Measurements from ENCODE around the gene LRCOL1.

LRCOL1 gene

GRCh38 chr12:132610051-132610759 lies at the start of gene LRCOL1:
LRCOL1 (minus strand) TSS chr12:132610582; CDS start chr12:132606251, 4,331 bp downstream.
- no peak for DNase-seq

- no peak for DNase-seq
These were observed 49.7 kb upstream of the LRCOL1 start for GRCh38 chr12:132660052-132660451.

- DNase-seq, result no peak
These were observed 48.8 kb upstream of the LRCOL1 start for GRCh38 chr12:132659146-132659545.

DNA sequence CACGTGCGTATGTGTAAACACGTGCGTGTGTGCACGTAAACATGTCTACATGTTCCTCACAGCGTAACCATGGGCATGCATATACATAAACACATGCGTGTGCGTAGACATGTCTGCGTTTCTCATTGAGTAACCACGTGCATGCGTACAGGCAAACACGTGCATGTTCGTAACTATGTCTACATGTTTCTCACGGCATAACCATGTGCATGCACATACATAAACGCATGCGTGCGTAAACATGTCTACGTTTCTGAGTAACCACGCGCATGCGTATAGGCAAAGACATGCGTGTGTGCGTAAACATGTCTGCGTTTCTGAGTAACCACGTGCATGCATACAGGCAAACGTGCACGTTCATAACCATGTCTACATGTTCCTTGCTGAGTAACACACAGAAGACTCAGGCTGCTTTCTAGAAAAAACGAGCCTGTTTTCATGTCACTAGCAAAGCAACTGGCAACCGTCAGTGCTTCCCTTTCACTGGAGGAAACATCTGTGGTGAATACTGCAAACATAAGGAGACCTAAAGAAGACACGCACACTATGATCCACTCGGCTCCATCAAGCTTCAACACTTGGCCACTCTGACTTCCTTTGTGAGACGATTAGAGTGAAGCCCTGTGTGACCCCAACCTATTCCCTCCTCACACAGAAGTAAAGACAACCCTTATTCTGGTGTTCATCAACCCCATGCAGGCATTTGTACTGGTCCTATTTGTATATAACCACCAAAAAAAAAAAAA lies 47.9 kb upstream of the LRCOL1 start:
- no peak for DNase-seq

DNA sequence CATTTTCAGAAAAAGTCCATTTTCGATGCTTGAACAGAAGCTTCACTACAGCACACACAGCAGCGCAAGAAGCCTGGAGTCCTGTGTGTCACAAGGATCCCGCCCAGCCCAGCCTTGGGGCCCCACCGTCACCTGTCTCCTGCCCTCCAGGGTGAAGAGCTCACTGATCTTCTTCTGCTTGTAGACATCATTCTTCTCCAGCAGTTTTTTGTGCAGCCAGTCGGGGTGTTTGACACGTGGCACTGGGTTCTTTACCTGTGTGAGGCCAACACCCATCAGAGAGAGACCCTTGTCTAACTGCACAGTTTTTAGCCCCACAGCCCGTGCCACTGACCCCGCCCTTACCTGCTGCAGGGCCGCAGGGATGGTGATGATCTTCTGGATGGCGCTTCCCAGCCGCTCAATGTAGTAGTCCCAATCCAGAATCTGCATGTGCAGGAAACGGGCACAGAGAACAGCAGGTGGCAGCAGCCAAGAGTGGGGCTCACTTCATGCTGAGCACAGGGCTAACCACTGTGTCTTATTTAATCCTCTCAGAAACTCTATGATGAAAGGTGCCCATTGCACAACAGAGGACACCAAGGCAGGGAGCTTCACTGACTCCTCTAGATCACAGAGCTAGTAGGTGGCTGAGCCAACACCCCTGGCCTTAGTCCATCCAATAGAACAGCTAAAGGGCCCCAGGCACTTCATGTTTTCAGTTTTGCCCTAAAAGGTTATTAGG lies 46.8 kb upstream of the LRCOL1 start:
- DNase-seq, result no peak

GRCh38 chr12:132653567-132654290 lies 43.3 kb upstream of the LRCOL1 start:
- no peak for DNase-seq

GRCh38 chr12:132651444-132652100 lies 41.2 kb upstream of the LRCOL1 start:
- DNase-seq, result no peak

DNA sequence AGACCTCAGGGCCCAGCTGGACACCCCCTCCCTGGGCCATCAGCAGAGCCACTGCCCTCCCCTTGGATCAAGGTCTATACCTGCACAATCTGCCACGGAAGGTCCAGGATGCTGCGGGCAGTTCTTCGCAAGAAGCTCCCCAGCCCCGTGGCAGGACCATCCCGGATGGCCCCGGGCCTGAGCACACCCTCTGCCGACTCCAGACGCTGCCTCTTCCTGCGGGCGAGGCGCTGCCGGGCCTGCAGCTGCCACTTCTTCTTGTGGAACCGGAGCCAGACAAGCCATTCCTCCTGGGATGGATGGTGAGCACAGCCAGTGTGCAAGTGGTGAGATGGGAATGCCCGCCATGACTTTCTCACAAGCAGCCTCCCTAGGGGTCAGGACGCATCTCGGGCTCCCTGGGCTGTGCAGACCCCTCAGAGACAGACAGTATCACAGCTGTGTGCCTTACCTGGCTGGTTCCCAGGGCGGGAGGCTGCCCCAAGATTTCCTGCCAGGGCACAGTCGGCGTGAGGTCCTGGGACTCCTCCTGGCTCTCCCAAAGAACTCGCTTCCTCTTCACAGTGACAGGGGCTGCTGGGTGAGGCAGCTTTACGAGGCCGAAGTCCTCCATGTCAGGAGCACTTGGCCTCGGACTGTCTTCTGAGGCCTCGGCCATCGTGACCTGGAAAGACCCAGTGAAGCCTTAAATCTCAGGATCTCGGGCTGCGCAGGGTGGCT lies 39.0 kb upstream of the LRCOL1 start:
- DNase-seq, result no peak

DNA sequence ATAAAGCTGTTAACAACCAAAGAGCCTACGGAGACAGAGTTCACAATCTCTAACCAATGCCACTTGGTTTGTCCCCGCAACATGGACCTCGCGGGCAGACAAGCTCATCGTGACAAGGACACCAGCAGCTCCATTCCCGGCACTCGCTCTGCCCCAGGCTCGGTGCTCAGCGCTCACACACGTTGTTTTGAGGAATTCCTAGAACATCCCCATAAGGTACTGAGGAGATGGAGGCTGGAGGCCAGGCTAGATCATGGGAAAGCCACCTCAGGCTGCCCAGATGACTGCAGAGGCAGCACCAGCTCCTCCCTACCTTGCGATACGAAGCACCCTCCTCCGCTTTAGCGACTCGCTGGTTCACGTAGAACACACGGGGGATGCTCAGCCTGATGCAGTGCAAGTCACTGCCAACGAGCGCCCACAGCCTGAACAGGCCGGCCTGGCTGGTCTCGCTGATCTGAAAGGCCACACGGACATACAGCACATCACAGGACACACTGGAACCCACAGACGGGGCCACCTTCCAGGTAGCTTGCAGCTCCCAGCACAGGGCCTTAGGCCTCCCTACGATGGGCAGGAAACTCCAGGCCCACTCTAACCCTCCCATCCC lies 38.3 kb upstream of the LRCOL1 start:
- DNase-seq, result no peak

GRCh38 chr12:132647858-132648257 lies 37.5 kb upstream of the LRCOL1 start:
- DNase-seq, result no peak

DNA sequence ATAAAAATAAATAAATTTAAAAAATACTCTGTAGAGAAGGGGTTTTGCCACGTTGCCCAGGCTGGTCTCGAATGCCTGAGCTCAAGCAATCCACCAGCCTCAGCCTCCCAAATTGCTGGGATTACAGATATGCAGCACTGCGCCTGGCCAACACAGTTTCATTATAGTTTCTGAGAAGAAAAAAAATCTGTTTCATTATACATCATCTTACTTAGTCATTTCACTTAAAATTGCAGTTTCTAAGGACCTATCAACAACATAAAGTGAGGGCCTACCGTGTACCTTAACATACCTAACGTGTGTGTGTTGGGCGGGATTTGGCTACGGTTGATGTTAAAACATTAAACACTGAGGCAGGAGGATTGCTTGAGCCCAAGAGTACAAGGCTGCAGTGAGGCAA lies 36.5 kb upstream of the LRCOL1 start:
- DNase-seq, result no peak

DNA sequence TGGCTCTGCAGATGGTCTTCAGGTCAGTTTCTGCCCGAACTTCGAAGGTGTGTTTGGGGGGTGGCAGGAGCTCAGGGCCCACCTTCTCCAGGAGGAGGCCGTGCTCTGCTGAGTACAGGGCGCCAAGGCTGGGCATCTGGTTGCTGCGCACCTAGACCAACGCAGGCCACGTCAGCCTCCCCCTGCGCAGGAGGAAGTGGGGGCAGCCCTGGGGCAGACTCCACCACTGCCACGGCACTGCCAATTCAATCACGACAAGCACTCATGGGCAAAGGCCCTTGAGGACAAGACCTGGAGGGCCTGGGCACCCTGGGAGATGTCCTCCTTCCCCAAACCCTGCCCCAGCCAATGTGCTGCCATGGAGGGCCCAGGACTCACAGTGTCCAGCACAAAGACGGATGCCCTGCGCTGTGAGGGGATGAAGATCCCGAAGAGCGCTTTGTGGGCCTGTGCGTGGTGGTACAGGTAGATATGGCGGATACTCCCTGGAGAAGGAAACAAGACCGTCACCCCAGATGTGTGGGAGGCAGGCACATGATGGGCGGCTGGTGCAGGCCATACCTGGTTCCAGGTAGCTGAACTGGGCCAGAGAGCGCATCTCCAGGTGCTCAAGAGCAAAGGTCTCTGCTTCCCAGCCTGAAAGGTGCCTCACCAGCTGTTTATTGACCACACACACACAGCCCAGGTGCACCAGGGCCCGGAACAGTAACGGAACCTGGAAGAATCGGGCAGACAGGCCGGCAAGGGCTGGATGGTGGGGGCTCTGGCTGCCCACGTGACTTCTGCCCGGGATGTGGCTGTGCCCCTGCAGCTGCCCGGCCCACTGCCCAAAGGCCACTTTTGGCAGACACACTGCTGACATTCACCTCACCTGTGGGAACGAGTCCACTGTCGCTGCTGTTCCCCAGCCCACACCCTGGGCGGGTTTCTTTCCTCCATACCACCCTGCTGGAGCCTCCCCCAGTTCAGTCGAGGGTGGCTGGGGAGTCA lies 32.8 kb upstream of the LRCOL1 start:
- no peak for DNase-seq

DNA sequence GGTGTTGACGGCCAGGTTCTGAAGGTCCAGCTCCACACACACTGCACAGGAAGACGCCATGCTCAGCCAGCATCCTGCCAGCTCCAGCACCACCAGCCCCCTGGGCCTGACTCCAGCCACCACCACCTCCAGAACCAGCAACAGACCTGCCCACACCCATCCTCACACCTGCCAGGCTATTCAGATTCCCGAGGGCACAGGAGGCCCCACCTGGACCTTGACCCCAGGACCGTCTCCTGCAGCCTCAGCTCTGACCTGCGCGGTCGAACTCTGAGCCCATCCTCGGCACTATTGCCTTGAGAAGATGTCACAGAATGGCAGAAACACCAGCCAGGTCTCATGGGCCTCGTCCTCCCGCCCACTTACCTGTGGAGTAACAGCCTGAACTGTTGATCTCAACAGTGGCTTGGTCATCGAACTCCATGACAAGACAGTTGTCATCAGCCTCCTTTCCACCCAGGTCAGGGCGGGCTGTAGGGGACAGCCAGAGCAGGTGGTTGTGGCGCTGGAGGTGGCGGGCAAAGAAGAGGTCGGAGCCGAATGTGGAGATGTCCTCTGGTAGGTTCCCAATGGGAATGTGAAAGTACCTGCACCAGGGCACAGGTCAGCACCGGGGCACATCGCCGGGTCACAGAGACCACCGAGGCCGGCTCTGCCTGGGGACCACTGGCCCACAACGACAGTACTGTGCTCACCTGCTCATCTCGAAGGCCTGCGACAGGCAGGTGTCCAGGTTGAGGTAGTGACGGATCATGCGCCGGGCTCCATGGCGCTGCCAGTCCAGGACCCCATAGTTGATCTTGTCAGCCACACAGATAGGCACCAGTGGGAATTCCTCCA lies 31.6 kb upstream of the LRCOL1 start:
- no peak for DNase-seq

GRCh38 chr12:132640936-132641335 lies 30.6 kb upstream of the LRCOL1 start:
- no peak for DNase-seq

DNA sequence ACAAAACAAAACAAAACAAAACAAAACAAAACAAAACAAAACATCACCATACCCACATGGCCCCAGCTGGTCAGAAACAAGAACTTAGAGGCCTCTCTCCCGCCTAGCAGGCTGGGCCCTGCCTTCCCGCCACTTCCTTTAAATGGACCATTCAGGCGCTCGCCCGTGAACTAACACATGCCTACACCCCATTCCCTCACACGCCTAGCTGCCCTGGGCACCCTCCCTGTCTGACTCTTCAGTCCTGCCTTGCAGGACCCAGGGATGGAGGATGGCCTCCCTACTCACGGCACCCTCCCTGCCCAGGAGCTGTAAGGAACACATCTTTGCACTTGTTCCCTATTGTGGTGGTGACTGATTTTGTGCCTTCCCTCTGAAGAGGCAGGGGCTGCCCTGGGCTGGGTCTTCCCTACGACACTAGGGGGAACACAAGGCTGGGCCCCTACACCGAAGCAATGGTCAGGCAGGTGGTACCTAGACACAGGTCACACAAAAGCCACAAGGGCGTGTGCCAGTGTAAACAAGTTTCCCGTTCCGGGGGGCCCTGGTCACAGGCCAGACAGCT lies 29.7 kb upstream of the LRCOL1 start:
- DNase-seq, result no peak

DNA sequence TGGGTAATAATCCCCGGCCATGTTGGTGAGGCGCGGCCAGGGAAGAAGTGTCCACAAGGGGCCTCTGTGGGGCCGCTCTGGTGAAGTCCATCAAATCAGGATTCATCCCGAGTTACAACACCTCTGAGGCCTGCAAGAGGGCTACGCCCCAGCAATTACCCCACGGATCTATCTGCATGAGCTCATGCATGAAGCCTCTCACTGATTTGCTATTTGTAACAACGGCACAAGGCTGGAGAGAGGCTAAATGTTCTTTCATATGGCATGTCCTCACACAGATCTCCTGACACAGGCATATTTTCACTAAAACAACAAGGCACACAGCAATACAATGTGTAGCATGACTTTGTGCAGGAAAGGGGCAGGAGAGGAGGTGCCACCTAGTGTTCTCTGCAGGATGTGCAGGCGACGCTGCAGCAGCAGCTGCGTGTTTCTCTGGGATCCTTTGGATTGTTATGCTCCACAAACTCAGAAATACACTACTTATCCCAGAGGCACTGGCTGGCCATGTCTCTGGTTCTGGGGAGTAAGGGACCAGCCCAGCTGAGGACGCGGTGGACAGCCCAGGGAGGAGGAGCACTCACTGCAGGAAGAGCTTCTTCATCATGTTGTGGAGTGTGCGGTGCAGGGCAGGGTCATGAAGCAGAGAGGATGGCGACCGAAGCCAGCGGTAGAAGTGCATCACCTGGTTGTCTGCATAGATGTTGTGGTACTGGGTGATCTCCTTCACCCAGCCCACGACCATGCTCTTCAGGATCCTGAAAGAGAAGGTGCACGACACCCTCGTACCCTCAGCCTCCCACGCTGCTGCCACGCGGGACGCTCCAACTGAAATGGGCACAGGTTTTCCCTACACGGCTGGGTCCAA lies 28.4 kb upstream of the LRCOL1 start:
- DNase-seq, result no peak

DNA sequence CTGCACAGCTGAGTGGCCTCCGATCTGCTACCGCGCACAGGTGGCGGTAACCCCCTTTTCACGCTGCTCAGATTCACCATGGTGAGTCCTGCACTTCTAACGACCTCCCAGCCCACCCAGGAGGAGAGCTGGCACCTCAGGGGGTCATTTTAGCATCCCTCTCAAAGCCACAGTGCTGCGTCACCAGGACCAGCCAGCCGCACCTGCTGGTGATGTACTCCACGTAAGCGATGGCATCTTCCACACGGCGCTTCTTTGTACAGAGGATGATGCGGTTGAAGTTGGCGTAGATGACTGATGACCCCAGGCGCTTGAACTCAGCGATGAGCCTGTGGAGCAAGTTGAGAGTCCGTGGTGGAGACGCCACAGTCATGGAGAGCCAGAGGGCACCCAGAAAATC lies 27.4 kb upstream of the LRCOL1 start:
- DNase-seq, result no peak

All from DMS153 (cell line).